Stromal cell of bone marrow (primary cell): ENCODE data around the gene SMC5.
"Not testable (repeated sequence)": the region's sequence is repeated elsewhere in the genome, so short reads cannot be mapped to it uniquely, and the experiment has no call there.

Experiments used
- DNase-seq: peaks from one replicate; pipeline ENCODE4 v3.0.0-alpha.2; 2012; ENCODE audit warnings: low read depth

SMC5 gene

DNA sequence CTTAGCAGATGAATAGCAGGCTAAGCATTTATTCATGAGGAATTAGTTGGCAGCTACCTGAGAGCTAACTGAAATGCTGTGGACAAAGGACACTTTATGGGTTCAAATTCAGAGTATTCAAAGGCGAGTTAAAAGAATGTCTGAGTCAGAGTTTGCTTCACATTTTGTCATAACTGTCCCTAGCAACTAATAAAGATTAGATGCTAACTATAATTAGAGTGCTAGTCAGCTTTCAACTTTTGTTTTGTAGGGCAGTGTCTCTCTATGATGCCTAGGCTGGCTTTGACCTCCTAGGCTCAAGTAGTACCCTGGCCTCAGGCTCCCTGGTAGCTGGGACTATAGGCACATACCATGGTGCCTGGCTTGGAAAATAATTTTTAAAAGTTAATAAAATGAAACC lies 4.6 kb downstream of the SMC5 start:
- peak; percentile 14 for DNase-seq

DNA sequence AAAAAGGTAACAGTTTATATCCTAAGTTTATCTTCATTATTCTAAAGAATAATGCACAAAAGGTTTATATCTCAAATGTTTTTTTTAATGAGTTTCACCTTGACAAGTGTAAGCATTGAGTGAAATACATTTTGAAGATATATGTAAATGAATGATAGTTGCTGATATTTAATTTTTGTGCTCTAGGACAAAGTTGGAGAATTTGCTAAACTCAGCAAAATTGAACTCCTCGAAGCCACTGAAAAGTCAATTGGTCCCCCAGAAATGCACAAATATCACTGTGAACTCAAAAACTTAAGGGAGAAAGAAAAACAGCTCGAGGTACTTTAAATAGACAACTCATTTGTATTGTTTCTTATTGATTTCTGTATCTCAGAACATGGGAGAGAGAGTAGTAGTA lies 19.5 kb downstream of the SMC5 start:
- DNase-seq: no peak

DNA sequence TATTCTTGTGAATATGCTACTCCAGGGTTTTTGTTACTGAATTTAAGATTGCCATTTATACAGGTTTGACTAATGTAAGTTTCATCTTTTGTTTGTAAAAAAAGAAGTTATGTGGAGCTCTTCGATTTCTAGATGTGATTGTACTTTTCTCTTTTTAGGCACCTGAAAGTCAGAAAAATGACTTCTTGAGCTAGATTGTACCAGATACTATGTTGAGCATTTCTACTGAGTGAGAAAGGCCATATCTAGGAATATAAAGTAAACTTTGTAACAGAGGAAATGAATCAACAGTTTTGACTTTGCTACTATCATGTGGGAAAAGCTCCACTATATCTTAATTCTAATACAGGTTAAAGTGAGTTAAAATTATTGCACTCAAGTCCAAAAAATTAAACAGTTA lies 25.1 kb downstream of the SMC5 start:
- DNase-seq: no peak

DNA sequence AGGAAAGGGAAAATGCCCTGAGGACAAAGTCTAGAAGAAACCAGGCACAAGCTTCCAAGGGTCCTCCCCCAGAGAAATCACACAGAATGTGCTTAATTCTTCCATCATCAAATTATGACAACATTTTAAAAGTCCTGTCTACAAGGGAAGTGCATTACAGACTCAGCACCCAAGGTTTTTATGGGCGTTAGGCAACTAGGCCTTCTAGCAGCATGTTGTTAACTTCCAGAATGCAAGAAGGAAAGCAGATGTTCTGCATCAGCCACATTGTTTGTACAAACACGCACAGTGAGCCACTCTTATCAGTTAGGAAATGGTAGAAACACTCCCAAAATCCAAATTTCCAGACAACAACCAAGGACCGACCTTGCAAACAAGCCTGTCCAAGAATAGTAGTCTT lies 26.5 kb downstream of the SMC5 start:
- DNase-seq: no peak

DNA sequence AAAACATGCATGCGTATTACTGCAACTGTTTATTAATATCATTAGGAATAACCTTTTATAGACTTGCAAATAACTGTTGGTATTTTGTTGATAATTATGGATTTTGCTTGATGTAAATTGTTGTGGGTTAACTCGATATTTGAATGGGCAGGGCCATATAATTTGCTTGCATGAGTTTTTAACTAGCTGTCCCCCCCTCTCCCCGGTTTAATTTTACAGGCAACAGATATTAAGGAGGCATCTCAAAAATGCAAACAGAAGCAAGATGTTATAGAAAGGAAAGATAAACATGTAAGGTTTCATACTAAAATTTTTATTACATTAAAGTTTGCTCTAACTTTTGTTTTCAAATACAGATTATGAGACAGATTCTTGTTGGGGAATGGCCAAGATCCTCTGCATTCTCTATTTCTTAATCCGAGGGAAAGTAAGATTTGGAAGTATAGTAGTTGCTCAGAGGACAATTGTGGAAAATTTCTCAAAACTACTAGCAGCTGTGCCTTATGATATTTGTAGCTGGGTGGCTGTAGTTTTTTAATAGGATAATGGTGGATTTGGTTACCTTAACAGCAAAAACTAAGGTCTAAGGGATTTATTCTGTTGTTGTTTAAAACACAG lies 27.3 kb downstream of the SMC5 start:
- no peak for DNase-seq

DNA sequence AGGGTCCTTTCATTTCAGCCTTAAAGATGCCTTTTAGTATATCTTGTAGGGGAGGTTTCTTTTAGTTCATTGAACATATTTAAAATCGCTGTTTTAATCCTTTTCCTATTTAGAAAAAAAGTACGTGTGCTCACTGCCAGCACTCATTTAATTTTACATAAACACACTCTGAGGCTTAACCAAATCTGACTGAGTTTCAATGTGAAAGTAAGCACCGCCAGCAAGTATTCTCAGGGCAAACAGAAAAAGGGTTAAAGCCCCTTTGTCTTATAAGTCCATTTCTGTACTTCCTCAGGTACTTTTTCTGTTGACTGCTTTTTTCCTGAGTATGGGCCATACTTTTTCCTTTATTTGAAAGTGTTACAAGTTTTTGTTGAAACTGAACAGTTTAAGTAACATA lies 31.8 kb downstream of the SMC5 start:
- no peak for DNase-seq

DNA sequence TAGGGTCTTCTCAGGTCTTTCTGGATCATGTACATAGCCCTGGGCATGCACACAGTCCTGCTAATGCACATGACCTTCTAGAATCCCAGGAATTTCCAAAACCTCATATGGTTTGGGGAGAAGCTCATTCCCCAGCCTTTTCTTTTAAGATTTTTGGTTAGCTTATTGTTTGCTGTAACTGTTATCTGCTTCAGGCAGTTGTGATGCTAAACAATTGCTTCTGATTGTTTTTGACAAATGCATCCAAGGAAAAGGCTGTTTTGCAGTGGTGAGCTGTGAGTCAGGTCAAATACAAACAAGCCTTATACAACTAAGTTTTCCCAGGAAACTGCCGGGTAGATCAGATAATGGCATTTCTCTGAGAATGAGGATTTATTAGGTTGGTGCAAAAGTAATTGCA lies 32.7 kb downstream of the SMC5 start:
- DNase-seq: no peak

DNA sequence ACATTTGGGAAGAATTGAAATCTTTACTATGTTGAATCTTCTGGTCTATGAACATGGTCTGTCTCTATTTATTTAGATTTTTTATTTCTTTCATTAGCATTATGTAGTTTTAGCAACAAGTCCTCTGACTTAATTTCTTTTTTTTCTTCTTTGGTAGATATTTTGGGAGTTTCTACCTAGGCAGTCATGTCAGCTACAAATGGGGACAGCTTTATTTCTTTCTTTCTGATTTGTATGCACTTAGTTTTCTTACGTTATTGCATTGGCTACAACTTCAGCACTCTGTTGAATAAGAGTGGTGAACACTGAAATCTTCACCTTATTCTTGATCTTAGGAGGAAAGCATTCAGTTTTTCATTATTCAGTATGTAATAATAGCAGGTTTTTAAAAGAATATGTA lies 33.5 kb downstream of the SMC5 start:
- no peak for DNase-seq

DNA sequence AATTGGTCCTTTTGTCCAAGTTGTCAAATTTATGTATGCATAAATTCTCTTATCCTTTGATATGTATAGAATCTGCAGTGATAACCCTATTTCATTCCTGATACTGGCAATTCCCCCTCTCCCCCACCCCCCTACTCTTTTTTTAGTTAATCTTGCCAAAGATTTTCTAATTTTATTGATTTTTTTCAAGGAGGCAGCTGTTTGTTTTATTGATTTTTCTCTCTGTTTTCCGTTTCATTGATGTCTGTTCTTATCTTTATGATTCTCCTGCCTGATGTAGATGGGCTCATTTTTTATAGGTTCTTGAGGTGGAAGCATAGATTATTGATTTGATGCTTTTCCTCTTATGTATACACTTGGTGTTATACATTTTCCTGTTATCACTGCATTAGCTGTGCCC lies 34.4 kb downstream of the SMC5 start:
- DNase-seq: no peak

DNA sequence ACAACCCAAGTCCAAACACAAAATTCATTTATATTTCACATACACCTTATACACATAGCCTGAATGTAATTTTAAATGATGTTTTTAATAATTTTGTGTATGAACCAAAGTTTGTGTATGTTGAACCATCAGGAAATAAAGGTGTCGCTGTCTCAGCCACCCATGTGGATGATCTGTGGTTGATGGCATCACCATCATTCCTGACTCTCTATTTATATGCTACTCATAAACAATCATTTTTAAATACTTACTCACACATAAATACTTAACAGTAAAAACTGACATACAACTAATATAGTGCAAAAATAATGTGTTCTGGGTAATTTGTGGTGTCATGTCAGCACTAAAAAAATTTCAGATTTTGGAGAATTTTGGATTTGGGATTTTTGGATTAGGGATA lies 38.4 kb downstream of the SMC5 start:
- DNase-seq: no peak

DNA sequence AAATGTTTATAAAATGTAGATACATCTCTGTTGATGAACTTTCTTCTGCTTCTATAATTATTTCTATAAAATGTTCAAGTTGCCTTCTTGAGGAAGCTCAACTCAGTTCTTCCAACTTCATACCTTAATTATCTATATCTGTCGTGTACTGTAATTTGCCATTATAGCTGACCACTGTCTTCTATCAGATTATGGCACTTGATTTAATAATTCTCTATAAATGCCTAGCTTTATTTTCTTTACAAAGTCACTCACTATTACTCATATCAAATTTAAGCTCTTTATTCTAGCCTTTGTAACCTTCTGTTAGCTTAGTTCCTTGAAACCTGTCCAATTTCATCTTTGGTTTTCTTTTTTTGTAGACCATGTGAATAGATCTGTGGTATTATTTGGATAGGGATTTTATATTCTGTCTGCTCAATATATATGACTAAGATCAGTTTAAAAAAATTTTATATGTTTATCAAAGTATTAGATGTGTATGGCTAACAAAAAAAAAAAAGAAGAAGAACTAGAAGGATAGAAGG lies 39.5 kb downstream of the SMC5 start:
- no peak for DNase-seq

DNA sequence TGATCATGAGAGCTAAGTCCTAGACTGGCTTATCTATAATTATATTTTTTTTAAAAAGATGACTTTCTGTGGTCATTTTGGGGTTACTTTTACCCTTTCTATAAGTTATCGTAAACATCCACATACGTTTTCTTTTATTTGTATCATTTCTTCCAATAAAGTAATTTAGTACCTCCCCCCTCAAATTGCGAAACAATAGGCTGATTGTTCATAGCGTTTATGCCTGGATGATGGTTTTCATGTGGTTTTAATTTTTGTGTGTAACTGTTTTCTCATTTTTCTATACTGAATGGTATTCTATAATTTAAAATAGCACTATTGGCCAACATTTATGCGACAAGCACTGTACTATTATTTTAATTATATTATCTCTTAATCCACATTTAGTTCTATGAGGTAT lies 44.5 kb downstream of the SMC5 start:
- no peak for DNase-seq

DNA sequence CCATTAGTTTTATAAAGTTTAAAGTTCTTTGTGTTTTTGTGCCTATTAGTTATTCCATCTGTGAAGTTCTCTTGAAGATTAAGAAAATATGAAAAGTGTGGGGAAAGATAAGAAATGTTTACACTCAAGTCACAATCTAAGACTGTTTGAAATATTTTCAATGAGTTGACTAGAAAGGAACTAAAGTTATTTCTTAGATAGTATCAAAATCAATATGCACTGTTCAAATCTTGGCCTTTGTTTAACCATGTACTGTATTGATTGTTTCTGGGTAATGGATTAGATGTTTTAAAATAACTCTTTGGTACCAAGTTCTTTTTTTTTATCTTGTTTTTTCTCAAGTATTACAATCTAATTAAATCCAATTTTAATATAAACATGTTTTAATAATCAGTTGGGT lies 46.0 kb downstream of the SMC5 start:
- no peak for DNase-seq

DNA sequence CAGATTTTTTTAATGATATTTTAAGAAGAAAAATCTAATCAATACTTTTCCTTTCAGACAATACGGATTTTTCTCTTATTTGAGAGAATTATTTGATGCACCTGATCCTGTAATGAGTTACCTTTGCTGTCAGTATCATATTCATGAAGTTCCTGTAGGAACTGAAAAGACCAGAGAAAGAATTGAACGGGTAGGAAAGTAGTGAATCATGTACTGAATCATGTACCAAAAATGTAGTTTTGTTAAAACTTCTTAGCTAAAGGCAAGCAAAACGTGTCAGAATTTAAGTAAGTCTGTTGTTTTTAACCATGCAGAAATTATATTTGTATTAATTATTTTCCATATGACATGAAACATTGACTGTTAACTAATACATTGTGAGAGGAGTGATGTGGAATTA lies 56.6 kb downstream of the SMC5 start:
- no peak for DNase-seq

DNA sequence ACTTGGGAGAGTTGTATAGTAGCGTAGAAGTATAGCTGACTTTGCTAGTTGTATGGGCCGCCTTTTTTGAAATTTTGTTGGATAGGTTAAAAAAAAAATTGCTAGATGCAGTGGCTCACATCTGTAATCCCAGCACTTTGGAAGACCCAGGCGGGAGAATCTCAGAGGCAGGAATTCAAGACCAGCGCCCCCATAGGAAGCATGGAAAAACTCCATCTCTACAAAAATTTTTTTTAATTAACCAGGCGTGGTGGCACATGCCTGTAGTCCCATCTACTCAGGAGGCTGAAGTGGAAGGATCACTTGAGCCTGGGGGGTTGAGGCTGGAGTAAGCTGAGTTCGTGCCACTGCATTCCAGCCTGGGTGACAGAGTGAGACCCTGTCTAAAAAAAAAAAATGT lies 59.2 kb downstream of the SMC5 start:
- no peak for DNase-seq

DNA sequence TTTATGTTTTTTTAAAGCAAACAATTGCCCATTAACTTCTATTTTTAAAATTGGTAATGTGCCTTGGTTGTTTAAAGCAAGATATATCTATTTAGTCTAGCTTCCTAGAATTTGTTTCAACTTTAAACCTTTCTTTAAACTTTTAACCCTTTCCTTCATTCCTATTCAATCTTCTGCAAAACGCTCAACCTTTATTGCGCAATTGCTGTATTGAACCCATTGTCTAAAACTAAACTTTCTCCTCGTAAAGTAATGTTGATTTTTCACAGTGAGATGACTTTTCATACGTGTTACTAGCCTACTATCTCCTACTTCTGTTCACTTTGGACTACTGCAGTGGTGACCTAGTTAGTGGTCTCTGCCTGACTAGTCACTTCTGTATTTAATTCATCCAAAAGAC lies 63.3 kb downstream of the SMC5 start:
- DNase-seq: no peak

DNA sequence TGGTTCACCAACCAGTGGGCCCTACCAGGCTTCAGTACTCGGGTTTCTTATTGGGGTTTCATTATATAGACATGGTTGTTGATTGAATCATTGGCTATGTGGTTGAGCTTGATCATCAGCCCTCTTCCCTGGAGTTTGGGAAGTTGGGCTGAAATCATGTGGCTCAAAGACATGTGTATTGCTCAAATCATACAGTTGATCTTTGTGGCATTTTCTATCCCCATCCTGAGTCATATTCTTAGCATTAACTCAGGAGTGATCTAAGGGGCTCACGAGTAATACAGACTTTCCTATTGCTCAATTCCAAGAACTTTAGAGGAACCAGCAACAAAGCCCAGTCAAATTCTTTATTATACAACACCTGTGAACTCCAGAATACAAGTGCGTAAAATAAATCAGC lies 66.2 kb downstream of the SMC5 start:
- peak; percentile 81 for DNase-seq

DNA sequence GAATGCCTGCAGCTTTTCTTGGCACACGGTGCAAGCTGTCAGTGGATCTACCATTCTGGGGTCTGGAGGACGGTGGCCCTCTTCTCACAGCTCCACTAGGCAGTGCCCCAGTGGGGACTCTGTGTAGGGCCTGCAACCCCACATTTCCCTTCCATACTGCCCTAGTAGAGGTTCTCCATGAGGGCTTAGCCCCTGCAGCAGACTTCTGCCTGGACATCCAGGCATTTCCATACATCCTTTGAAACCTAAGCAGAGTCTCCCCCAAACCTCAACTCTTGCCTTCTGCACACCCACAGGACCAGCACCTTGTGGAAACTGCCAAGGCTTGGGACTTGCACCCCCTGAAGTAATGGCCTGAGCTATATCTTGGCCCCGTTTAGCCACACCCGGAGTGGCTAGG lies 69.8 kb downstream of the SMC5 start:
- not testable (repeated sequence) for DNase-seq

DNA sequence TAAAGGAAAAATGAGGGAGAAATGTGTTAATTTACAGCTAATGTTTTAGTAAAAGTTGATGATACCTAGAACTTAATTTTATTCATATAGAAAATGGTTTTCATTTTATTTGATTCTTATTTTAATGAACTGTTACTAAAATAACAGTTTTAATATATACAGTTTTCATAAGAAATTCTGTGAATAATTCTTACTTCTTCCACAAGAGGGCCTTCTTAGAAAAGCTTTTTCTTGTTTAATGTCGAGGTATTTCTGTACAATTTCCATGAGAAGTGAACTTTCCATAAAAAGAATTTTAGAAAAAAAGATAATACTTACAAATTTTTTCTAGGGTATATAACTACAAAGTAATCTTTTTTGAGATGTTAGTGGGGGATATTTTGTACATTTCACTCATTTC lies 81.8 kb downstream of the SMC5 start:
- DNase-seq: peak; percentile 24

DNA sequence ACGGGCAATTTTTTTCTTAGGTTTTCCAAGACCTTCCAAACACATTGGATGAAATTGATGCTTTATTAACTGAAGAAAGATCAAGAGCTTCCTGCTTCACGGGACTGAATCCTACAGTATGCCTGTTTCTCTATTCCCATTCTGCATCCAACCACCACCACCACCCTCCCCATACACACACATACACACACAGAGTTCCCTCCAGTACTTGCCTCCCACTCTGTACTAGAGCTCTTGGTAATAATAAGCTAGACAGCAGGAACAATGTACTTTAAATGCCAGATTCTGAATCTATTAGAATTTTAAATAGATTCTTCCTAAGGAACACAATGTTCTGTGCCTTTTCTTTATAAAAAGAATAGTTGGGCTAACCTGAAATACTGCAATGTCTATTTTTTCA lies 88.3 kb downstream of the SMC5 start:
- DNase-seq: no peak

DNA sequence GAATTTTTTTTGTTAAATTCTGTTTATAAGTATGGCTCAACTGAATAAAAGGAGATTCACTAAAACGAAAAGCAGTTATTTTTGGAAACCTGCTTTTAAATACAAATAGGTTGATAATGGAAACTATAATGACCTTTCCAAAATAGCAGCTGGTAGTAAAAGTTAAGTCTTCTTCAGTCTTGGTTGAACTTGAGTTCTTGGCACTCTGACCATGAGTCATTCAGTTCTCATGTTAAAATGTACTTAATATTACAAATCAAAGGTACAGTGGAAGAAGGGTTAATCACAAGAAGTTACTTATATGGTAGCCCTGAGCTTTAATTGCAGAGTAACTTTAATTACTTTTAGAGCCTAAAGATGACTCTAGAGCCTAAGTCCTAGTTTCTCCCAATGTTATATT lies 93.6 kb downstream of the SMC5 start:
- DNase-seq: peak; percentile 49

DNA sequence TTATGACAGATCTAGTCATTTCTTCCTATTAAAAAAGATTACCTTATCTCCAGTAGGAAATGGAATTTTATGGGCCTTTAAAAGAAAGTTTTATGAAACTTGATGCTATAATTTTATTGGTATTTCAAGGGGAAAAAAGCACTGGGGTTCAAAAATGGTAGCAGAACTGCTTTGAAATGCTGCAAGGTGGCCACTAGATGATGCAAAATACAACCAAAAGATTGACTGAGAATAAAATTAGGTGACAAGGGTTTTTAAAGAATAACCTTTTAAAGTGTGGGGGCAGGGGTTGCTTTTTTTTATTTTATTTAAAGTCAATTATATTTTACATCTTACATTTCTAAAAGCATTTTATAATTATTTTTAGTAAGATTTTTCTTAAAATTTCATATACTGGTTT lies 94.0 kb downstream of the SMC5 start:
- no peak for DNase-seq

DNA sequence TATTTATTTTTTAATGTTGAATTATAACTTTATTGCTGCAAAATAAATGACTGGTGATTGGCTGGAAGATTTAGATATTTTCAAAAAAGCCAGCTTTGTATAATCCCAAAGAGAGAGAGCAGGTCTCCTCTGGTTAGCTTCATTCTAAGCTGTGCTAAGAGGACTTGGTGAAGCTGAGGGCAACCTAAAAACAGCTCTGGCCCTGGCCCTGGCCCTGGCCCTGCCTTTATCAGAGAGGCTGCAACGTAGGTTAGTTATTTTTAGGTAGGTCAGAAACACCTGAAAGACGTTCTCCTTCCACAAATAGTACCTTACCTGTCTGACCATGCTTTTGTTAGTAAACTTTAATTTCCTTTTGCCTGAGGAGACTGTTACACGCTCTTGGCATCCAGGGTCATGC lies 97.0 kb downstream of the SMC5 start:
- DNase-seq: no peak

DNA sequence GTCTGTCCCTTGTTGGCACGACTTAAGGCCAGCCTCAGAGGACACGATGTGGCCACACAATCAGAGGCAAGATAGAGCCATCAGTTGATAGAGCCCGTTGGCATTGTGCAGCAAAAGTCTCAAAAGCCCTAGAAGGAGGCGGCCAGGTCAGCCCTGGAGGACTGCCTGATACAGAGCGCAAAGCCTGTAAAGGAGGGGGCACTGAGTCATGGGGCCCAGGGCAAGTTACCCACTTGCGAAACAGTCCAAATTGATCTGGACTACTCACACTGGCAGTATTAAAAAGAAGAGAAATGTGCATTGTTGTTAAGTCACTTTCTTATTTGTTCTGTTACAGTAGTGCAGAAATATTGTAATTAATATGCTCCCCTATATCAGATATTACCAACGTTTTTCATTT lies 104.2 kb downstream of the SMC5 start:
- DNase-seq: no peak

DNA sequence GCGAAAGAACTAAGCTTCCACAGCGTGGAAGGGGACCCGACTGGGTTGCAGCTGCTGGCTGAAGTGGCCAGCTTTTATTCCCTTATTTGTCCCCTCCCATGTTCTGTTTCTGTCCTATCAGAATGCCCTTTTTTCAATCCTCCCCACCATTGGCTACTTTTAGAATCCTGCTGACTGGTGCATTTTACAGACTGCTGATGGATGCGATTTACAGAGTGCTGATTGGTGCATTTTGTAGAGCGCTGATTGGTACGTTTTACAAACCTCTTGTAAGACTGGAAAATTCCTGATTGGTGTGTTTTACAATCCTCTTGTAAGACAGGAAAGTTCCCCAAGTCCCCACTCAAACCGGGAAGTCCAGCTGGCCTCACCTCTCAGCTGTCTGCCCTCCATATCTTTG lies 105.0 kb downstream of the SMC5 start:
- DNase-seq: no peak
